AG04450 (cell line): ENCODE measurements around the gene DNLZ. TPM values are rescaled to one million over a fixed set of nuclear protein-coding genes. Genes with fewer than 3 reads are reported as not detected.

Experiments
- CTCF ChIA-PET: fragments of 300-600, 350-600 bp; formaldehyde crosslinking; extraction: SDS; loops from one replicate; lab custom pipeline; 2022; ENCODE audit warnings: antibody characterized with exemption, inconsistent platforms; lab: Charles Lee
- POLR2A ChIA-PET: fragments of 350-600 bp; formaldehyde crosslinking; extraction: SDS; loops from one replicate; lab custom pipeline; 2021; ENCODE audit warnings: antibody characterized with exemption, inconsistent platforms; lab: Yijun Ruan, JAX
- DNase-seq: peaks from one replicate; pipeline ENCODE4 v3.0.0-alpha.2; 2011; ENCODE audit warnings: low read depth, low spot score
- H3K27ac ChIP-seq: one replicate; pipeline ENCODE4 v1.5.1; 2012; ENCODE audit warnings: low read depth, low read length, control low read depth
- H3K27me3 ChIP-seq: one replicate; pipeline ENCODE4 v1.6.0; 2012; ENCODE audit warnings: low read length; ENCODE audit not compliant: control insufficient read depth, insufficient read depth
- H3K4me3 ChIP-seq: 2 replicates; pipeline ENCODE4 v1.5.1; 2011; ENCODE audit warnings: mild to moderate bottlenecking, low read depth, low read length, control low read depth
- H3K9me3 ChIP-seq: 2 replicates; pipeline ENCODE4 v1.5.1; 2012; ENCODE audit warnings: low read length; ENCODE audit not compliant: control insufficient read depth, insufficient read depth
- CTCF ChIP-seq: IDR thresholded peaks from 2 replicates; pipeline ENCODE4 v1.5.1; 2011; ENCODE audit warnings: low read depth, low read length, control low read depth, inconsistent platforms
- polyA plus RNA-seq: library from polyadenylated mRNA; depleted of rRNA; stranded (reverse); fragments of >200 nt; gene quantifications from 2 replicates; pipeline ENCODE4 v1.2.3, GENCODE V29; 2011

DNLZ gene
- polyA plus RNA-seq, 1 experiment = 3.7 TPM

- ChIA-PET CTCF (no interaction called here), POLR2A (interaction anchor here (1.2 kb wide), 1 partner anchor 10 kb away, joined by 4 read pairs; no protein-coding TSS in a partner anchor)
- Histone ChIP-seq H3K9me3 (peaks cover 12% of the 10 kb centered on the region; the same call in 1 of the 2 replicates), H3K27ac (no peak overlapping the region), H3K27me3 (no peaks in the 10 kb centered on the region), H3K4me3 (no peak overlapping the region)
- DNase-seq = no peak
- no peak for TF ChIP-seq CTCF
Observed at GRCh38 chr9:136370687-136371532, 7.4 kb upstream of the DNLZ start.

GRCh38 chr9:136370037-136370436 is 6.5 kb upstream of the DNLZ start:
- ChIA-PET CTCF (no interaction called here), POLR2A (no interaction called here)
- Histone ChIP-seq H3K4me3 (no peak overlapping the region), H3K27me3 (no peaks in the 10 kb centered on the region), H3K27ac (no peak overlapping the region), H3K9me3 (peaks cover 12% of the 10 kb centered on the region; the same call in 1 of the 2 replicates)
- TF ChIP-seq CTCF = no peak
- DNase-seq = no peak

GRCh38 chr9:136368190-136368589 is 4.6 kb upstream of the DNLZ start:
- H3K9me3 ChIP-seq = peaks cover 15% of the 10 kb centered on the region; the same call in 1 of the 2 replicates
- ChIA-PET CTCF (no interaction called here), POLR2A (no interaction called here)
- TF ChIP-seq CTCF = no peak
- H3K4me3 ChIP-seq = no peak overlapping the region
- no peak overlapping the region for H3K27ac ChIP-seq
- no peaks in the 10 kb centered on the region for H3K27me3 ChIP-seq
- no peak for DNase-seq

- CTCF ChIA-PET = no interaction called here
- H3K27me3 ChIP-seq = no peaks in the 10 kb centered on the region
- H3K27ac ChIP-seq = no peak overlapping the region
- H3K9me3 ChIP-seq = peaks cover 15% of the 10 kb centered on the region; the same call in 1 of the 2 replicates
- DNase-seq = no peak
- H3K4me3 ChIP-seq = no peak overlapping the region
- POLR2A ChIA-PET = no interaction called here
- no peak for TF ChIP-seq CTCF
Observed at GRCh38 chr9:136367296-136368145, 4.0 kb upstream of the DNLZ start.
